NCI-H446 treated with DMSO at 0.1 percent for 48 hours (cell line): Measurements from ENCODE around the gene ROPN1L.
A peak's percentile ranks its signal among the peaks of the same experiment; 100 is the strongest.
"Not testable (repeated sequence)": the region's sequence is repeated elsewhere in the genome, so short reads cannot be mapped to it uniquely, and the experiment has no call there.

ENCODE experiments used
- DNase-seq: peaks from one replicate; lab custom pipeline; 2025; lab: John Stamatoyannopoulos, UW

ROPN1L gene

GRCh38 chr5:10441083-10441991 is at the start of gene ROPN1L:
Gene ROPN1L, plus strand, starts transcription at chr5:10441879. Its CDS starts 289 bp downstream, at chr5:10442168.
- peak; percentile 73 for DNase-seq

- DNase-seq: not testable (repeated sequence)
Observed at GRCh38 chr5:10392567-10393328, 48.9 kb upstream of the ROPN1L start.

GRCh38 chr5:10393491-10393890 is 48.2 kb upstream of the ROPN1L start:
- no peak for DNase-seq

GRCh38 chr5:10396552-10396951 is 45.1 kb upstream of the ROPN1L start:
- no peak for DNase-seq

- no peak for DNase-seq
Observed at GRCh38 chr5:10399839-10400238, 41.8 kb upstream of the ROPN1L start.

- no peak for DNase-seq
Observed at GRCh38 chr5:10400411-10400810, 41.3 kb upstream of the ROPN1L start.

GRCh38 chr5:10400831-10401230 is 40.8 kb upstream of the ROPN1L start:
- no peak for DNase-seq

- no peak for DNase-seq
Observed at GRCh38 chr5:10401498-10401897, 40.2 kb upstream of the ROPN1L start.

- DNase-seq: no peak
Observed at GRCh38 chr5:10403829-10404228, 37.9 kb upstream of the ROPN1L start.

- no peak for DNase-seq
Observed at GRCh38 chr5:10406651-10407050, 35.0 kb upstream of the ROPN1L start.

- no peak for DNase-seq
Observed at GRCh38 chr5:10409504-10409903, 32.2 kb upstream of the ROPN1L start.

GRCh38 chr5:10410662-10411061 is 31.0 kb upstream of the ROPN1L start:
- no peak for DNase-seq

GRCh38 chr5:10411336-10411735 is 30.3 kb upstream of the ROPN1L start:
- no peak for DNase-seq

GRCh38 chr5:10416868-10417267 is 24.8 kb upstream of the ROPN1L start:
- DNase-seq: no peak

GRCh38 chr5:10418654-10419345 is 22.9 kb upstream of the ROPN1L start:
- DNase-seq: no peak

- DNase-seq: no peak
Observed at GRCh38 chr5:10420468-10420867, 21.2 kb upstream of the ROPN1L start.

- no peak for DNase-seq
Observed at GRCh38 chr5:10420932-10421331, 20.7 kb upstream of the ROPN1L start.

GRCh38 chr5:10421896-10422691 is 19.6 kb upstream of the ROPN1L start:
- DNase-seq: no peak

GRCh38 chr5:10423022-10423421 is 18.7 kb upstream of the ROPN1L start:
- no peak for DNase-seq

GRCh38 chr5:10424124-10424731 is 17.5 kb upstream of the ROPN1L start:
- peak; percentile 66 for DNase-seq

- no peak for DNase-seq
Observed at GRCh38 chr5:10427201-10427600, 14.5 kb upstream of the ROPN1L start.
